ENCODE measurements around the gene CAPN15. TPM values are rescaled to one million over a fixed set of nuclear protein-coding genes. Genes with fewer than 3 reads are reported as not detected.
A peak's percentile ranks its signal among the peaks of the same experiment; 100 is the strongest.
"Not testable (repeated sequence)": the region's sequence is repeated elsewhere in the genome, so short reads cannot be mapped to it uniquely, and the experiment has no call there.

Gene CAPN15
- total RNA-seq: 35.2 TPM

DNA sequence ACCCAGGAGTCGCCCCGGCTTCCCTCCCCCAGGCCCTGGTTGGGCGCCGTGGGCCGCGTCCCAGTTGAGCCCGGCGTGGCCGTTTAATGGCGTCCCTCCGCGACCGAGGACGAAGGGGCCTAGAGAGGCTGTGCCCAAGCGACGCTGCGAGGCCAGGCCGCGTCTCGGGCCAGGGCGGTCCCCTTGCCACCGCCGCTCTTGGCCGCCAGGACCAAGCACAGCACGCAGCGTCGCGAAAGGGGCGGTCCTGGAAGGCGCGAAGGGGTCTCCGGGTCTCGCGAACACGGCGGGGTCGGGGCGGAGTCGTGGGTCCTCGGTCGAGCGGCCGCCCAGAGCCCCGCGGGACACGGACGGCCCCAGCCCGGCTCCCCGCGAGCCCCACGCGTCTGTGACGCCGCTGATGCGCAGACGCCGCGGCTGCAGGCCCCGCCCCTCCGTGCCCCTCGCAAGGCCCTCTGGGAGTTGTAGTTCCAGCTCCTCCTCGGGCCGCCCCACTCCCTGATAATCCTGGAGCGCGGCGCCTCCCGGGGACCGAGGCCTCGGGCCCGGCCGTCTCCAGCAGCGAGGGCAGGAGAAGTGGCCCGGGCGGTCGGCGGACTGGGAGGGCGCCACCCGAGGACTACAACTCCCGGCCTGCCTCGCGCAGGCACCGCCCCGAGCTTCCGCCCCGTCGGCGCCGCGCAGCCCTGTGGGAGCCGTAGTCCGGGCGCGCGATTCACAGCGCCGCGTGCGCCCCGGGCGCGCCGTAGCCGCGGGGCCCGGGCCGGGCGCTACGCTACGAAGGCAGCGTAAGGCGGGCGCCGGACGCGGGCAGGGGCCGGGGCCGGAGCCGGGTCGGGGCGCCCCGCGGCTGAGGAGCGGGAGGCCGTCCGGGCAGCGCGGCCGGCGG, at the start of gene CAPN15:
Gene CAPN15, plus strand, starts transcription at position 698 of the 889 bp plus-strand sequence. CDS start 19,127 bp downstream, outside the sequence.
- intact Hi-C loops (cut with DNase I): no loop called here
- ATAC-seq: peak; percentile 89
- peak; percentile 94 for DNase-seq (ENCODE audit: low spot score)

DNA sequence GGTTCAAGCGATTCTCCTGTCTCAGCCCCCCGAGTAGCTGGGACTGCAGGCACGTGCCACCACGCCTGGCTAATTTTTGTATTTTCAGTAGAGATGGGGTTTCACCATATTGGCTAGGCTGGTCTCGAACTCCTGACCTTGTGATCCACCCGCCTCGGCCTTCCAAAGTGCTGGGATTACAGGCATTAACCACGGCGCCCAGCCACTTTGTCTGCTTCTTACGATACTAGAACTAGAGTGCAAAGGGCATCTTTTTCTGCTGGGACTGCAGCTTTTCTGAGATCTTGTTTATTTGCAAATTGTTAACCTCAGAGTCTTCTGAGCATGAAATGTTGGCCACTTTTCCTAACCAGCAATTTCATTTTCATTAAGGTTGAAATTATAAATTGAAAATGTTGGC, 49.2 kb upstream of the CAPN15 start:
- intact Hi-C loops (cut with DNase I); ATAC-seq; DNase-seq (ENCODE audit: low spot score): not testable (repeated sequence)

DNA sequence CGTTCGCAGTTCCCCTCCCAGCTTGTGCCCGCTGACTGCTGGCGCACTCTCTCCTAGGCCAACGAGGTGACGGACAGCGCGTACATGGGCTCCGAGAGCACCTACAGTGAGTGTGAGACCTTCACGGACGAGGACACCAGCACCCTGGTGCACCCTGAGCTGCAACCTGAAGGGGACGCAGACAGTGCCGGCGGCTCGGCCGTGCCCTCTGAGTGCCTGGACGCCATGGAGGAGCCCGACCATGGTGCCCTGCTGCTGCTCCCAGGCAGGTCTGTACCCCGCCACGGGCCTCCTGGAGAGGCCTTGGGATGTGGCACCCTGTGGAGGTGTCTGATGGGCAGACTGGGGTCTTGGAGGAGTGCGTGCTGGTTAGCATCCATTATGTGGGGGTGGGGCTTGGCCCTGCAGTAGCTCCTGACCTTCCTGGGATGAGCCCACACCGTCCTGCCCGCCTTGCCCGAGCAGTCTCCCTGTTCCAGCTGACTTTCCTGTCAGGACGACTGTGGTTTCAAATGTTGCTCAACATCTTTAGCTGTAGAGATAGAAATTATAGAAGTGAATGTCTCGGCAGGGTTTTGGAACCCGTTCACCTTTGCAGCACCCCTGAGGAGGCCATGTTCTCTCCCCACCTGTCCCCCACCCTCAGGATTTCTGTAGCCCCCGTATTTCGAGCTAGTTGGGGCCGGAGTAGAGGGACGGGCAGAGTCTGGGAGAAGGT, 44.9 kb upstream of the CAPN15 start:
- ATAC-seq (no peak), DNase-seq (ENCODE audit: low spot score) (no peak)
- intact Hi-C loops (cut with DNase I): no loop called here

DNA sequence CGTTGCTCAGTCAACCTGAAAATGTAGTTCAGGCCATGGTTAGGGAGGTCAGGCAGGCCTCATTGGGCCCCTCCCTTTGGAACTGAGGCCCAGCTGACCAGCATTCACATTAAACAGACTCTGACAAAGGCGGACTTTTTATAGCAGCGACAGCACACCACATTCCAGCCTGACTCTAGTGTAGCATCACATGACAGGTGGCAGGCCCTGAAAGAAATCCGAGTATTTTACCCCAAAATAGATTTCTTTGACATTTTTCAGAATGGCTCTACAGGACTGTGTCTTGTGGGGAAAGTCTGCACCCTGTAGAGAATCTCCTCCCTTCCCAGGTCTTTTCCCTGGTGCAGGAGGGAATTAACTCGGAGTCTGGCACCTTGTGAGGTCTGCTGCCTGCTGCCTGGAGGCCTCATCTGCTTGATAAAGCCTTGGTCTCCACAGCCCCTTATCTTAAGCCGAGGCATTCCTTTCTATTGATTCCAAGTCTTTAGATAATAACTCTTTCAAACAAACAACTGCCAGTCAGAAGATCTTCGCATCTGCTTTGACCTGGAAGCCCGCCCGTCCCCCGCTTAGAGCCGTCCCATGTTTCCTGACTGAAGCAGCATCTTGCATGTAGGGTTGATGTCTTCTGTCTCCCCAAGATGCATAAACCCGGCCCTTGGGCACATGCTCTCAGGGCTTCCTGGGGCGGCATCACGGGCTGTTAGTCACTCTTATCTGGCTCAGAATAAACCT, 44.0 kb upstream of the CAPN15 start:
- intact Hi-C loops (cut with DNase I): no loop called here
- no peak for ATAC-seq

DNA sequence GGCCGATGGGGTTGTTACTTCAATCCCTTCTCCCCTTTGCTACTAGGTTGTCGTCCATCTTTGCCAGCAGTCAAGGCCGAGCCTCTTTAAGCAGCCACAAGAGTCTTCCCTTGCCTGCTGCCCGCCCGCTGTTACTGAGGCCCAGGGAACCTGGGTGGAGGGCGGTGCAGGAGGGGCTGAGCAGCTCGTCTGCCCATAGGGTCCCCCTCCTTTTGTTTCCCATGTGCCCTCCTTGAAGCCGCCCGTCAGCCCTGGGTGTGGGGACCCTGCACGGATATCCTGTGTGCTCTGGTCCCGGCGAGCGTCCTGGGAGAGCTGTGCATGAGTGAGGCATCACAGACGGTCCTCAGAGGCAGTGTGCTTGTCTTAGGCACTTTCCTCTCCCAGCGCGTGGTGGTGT, 37.9 kb upstream of the CAPN15 start:
- no peak for ATAC-seq

More for the DNA sequence above, 44.0 kb upstream of the CAPN15 start:
- DNase-seq (ENCODE audit: low spot score): no peak

DNA sequence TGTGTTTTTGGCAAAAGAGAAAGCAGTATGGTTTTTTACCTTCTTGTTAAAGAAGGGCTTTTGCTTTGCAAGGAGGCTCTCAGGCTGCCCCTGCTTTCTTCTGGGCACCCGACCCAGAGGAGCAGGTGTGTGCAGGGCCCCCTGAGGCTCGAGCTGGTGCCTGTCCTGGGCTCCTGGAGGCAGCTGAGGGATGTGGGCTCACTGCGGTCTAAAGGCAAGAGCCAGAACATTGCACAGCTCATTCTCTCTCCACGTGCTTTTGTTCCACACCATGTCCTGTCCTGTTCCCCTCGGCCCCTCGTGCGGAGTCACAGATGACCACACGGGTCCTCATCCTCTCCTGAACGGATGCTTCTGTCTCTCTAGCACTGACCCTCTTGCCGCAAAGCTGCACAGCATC, 36.7 kb upstream of the CAPN15 start:
- ATAC-seq: no peak
- intact Hi-C loops (cut with DNase I): no loop called here
- no peak for DNase-seq (ENCODE audit: low spot score)

More for the DNA sequence above, 37.9 kb upstream of the CAPN15 start:
- no peak for DNase-seq (ENCODE audit: low spot score)
- intact Hi-C loops (cut with DNase I): no loop called here

DNA sequence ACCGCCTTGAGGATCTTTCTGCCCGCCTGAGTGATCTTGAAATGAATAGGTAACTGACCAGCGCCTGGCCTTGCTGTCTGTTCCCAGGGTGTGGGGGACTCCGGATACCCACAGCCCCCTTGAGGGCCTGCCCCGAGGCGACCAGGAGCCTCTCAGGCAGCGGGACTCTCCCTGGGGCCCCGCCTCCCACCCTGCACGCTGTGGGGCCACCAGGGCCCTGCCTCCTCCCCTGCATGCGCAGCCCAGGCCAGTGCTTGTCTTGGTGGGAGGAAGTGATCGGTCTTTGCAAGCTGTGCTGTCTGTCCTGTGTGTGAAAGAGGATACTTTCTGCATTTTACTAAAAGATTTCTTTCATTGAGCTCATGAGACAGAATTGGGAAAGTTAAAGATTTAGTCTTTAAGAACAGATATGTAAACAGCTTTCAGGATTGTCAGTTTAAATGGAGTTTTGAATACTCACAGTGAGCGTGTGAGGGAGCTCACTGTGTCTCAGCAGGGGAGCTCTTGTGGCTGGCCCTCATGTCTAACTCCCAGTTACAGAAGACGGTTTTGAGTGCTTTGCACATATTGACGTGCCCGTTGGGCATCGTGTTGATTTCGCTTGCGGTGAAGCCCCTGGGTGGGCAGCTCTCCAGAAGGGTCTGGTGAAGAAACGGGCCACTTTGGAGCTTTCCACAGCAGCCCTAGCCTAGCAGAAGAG, 36.1 kb upstream of the CAPN15 start:
- ATAC-seq (no peak), DNase-seq (ENCODE audit: low spot score) (no peak)
- intact Hi-C loops (cut with DNase I): no loop called here

DNA sequence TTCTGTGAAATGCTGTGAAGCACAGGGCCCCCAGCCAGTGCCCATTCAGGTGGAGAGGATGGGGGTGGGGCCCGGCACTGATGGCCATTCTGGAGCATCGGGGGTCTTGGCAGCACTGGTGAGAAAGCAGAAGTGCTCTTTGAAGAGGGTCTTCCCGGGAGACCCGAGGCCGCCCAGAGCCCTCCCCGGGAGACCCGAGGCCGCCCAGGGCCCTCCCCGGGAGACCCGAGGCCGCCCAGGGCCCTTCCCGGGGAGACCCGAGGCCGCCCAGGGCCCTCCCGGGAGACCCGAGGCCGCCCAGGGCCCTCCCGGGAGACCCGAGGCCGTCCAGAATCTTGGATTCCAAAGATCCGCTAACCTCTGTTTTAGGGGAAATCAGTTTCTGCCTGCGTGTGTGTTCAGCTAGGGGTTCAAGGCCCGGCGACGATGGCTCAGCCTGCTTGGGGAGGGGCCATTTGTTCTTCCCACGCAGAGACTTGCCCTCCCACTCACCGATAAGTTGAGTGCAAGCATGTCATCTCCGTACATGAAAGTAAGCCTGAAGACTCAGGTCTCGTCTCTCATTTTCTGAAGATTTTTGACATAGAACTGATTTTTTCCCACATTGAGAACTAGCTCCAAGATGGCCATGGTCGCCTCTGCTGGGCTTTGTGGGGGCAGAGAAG, 35.2 kb upstream of the CAPN15 start:
- ATAC-seq: no peak
- intact Hi-C loops (cut with DNase I): no loop called here
- DNase-seq (ENCODE audit: low spot score): no peak

DNA sequence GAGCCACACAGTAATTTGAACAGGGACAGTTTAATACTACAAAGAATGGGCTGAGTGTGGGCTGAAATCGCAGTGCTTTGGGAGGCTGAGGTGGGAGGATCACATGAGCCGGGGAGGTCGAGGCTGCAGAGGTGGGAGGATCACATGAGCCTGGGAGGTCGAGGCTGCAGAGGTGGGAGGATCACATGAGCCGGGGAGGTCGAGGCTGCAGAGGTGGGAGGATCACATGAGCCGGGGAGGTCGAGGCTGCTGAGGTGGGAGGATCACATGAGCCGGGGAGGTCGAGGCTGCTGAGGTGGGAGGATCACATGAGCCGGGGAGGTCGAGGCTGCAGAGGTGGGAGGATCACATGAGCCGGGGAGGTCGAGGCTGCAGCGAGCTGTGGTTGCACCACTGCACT, 32.8 kb upstream of the CAPN15 start:
- ATAC-seq; intact Hi-C loops (cut with DNase I); DNase-seq (ENCODE audit: low spot score): not testable (repeated sequence)

DNA sequence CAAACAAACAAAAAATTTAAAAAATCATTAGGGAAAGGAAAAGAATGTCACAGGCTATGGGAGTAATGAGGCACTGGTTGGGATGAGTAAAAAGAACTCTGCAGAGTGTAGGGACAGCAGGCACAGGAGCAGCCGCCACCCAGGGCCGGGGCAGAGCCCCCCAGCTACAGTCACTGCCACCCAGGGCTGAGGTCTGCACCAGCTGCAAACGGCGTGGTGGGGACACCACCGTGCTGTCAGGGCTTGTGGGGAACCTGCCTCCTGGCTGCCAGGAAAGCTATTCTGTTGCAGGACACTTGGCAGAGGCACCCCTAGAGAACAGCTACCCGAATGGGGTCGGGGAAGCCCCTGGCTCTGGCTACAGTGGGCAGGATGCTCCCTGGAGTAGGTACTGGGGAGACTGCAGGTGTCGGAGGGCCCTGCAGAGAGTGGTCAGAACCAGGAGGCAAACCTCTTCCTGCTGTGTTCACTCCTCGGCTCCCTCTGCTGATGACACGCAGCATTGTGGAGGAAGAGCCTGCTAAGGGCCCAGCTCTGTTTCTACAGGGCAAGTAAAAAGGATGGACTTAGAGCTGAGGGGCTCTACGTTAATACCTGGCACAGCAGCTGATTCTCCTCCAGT, 32.3 kb upstream of the CAPN15 start:
- intact Hi-C loops (cut with DNase I): no loop called here
- no peak for DNase-seq (ENCODE audit: low spot score)
- ATAC-seq: peak; percentile 32

DNA sequence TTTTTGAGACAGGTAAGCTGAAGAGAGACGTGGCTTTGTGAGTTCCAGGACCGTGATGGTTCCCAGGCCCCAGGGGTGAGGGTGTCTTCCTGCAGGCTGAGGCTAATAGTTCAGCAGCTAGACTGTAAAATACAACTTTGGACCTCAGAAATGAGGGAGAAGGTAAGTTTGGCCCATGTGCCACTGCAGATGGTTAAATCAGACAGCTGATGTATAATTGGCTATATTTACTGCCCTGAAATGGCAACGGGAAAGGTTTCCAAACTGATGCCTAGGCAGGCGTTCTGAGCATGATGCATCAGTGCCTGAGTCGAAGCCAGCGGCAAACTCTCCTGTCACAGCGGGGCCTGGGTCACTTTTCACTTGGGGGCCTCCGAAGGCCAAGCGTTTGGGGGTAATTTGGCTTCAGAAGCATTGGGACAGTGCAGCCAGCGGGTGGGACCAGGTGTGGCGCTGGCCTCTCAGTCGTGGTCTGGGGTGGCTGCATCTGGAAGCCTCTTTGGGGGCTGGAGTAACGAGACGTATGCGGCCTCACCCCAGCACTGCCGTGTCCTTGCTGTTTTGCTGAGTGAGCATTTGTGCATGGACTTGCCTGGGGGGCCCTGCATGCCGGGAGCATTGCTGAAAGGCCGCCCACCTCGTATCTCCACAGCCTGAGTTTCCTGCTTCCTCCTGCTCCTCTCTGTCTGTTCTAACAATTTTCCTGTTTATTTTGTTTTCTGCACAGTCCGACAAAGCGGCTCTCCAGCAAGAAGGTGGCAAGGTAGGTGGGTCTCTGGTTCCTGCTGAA, 31.2 kb upstream of the CAPN15 start:
- intact Hi-C loops (cut with DNase I): no loop called here
- no peak for DNase-seq (ENCODE audit: low spot score)
- no peak for ATAC-seq

DNA sequence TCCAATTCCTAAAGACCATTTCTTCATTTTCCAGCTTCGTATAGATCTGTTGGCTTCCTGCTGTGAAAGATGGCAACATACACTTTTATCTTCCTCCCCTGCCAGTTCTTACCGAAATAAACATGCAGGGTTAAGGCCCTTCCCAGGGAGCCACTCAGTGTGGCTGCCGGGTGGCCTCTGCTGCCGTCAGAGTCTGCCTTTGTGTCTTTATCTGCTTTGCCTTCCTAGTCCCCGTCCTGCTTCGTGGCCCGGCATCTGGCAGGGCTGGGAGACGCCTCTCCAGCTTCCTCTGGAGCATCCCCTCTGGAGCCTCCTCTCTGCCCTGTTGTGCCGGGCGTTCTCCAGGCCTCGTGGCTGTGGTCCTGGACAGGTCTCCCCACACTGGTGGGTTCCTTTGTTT, 30.3 kb upstream of the CAPN15 start:
- intact Hi-C loops (cut with DNase I): no loop called here

DNA sequence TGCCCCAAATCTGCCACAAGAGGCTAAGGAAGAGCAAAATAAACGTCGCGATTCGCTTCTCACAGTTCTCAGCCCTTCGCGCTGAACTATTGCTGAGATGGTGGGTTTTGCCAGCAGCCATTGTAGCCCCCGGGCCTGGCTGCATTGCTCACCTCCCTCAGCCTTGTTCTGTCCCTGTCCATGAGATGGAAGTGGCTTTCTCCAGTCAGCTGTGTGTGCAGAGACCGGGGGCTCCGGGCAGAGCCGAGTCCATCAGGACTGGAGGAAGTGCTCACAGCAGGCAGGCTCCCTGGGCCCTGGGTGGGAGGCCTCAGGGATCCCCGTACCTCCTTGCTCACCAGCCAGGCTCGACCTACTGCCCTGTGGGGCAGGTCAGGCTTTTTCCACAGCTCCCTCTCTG, 27.6 kb upstream of the CAPN15 start:
- ATAC-seq (peak; percentile 12), DNase-seq (ENCODE audit: low spot score) (no peak)
- intact Hi-C loops (cut with DNase I): no loop called here

More for the DNA sequence above, 30.3 kb upstream of the CAPN15 start:
- no peak for ATAC-seq
- DNase-seq (ENCODE audit: low spot score): no peak

DNA sequence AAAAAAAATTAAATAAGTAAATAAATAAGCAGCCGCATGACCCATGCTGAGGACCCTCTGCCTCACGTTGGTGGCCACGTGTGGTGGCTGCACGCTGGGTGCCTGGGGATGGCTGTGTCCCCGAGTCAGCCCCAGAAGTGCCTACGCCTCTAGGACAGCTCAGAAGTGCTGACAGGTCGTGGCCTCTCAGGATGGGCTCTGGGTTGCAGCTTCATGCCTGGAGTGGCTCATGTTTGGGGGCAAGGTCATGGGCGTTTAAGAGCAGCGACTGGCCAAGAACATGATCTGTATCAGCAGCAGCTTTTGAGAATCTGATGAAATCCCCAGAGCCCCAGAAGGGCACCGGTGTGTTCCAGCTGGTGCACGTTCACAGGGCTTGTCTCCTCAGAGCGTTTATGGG, 26.8 kb upstream of the CAPN15 start:
- ATAC-seq (no peak), DNase-seq (ENCODE audit: low spot score) (no peak)
- intact Hi-C loops (cut with DNase I): no loop called here

DNA sequence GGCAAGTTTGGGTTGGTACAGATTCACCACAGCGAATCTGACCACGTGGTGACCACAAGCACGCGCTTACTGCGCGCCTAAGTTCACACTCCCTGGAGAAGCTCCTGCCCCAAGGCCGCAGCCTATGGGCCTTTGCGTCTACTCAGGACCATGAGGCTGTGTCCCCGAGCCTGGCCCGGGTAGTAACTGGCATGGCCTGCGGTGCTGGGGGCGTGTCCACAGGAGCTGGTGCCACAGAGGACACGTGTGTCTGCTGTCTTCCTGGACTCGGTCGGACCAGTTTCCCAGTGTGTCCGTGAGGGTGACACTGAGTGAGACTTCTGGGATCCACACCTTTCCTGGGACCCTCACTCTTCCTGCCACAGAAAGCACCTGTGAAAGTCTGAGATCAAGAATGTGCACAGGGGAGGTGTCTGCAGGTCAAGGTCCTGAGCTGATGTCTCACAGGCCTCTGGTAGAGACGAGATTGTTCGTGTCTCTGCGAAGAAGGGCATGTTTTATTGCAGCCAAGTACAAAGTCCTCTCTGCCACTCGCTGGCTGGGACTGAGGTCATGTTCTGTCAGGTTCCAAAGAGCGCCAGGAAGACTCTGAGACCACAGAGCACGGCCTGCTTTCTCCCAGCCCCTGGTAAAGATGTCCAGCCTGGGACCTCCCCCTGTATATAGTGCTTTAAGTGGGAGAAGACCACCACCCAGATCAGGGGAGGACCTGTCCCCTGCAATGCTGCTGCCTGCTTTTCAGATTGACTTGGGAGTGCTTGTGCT, 25.2 kb upstream of the CAPN15 start:
- ATAC-seq: no peak
- intact Hi-C loops (cut with DNase I): no loop called here
- DNase-seq (ENCODE audit: low spot score): no peak
